HepG2 (cell line): ENCODE data around the gene ZBP1. TPM values are rescaled to one million over a fixed set of nuclear protein-coding genes. Genes with fewer than 3 reads are reported as not detected.
A peak's percentile ranks its signal among the peaks of the same experiment; 100 is the strongest.

Source experiments
- AGO2 ChIP-seq: fragments of 200-400 bp; formaldehyde crosslinking; optimal IDR thresholded peaks from 2 replicates; pipeline ENCODE3; 2017; ENCODE audit warnings: mild to moderate bottlenecking, low read depth, low read length, moderate library complexity
- ATF3 ChIP-seq: sonication (generic); formaldehyde crosslinking; IDR thresholded peaks from 2 replicates; pipeline ENCODE4 v1.4.0; 2020; ENCODE audit warnings: missing genetic modification reagents
- ETV5 ChIP-seq: IDR thresholded peaks from 2 replicates; pipeline ENCODE4 v1.6.1; 2018; ENCODE audit warnings: missing biosample characterization, missing genetic modification reagents, inconsistent platforms, borderline replicate concordance
- HNRNPH1 ChIP-seq: fragments of 200-400 bp; formaldehyde crosslinking; optimal IDR thresholded peaks from 2 replicates; pipeline ENCODE3; 2017; ENCODE audit warnings: mild to moderate bottlenecking, low read depth, low read length
- KAT2B ChIP-seq: fragments of 150-350 bp; IDR thresholded peaks from 2 replicates; pipeline ENCODE4 v1.6.1; 2014; ENCODE audit warnings: low read depth, low read length, borderline replicate concordance
- MAZ ChIP-seq, 2 experiments: sonication (generic) in 1 of 2; formaldehyde crosslinking in 1 of 2; IDR thresholded peaks; 2 replicates each; pipeline versions ENCODE4 v1.5.0 to v1.6.1; 2012 to 2020; ENCODE audit warnings: low read depth in 2 of 2, mild to moderate bottlenecking in 2 of 2, borderline replicate concordance in 1 of 2, improper control_type of control experiment in 1 of 2, low read length in 1 of 2, missing genetic modification reagents in 1 of 2, moderate library complexity in 1 of 2
- MXD1 ChIP-seq: sonication (generic); formaldehyde crosslinking; IDR thresholded peaks from 2 replicates; pipeline ENCODE4 v1.4.0; 2020; ENCODE audit warnings: mild to moderate bottlenecking, missing genetic modification reagents
- NCOR1 ChIP-seq: fragments of 200-600 bp; sonication (generic); IDR thresholded peaks from 2 replicates; pipeline ENCODE4 v1.7.0; 2017; ENCODE audit warnings: antibody characterized with exemption, low read length, borderline replicate concordance
- POLR2AphosphoS5 ChIP-seq: IDR thresholded peaks from 2 replicates; pipeline ENCODE4 v1.6.1; 2012; ENCODE audit warnings: low read depth, low read length
- RBAK ChIP-seq: sonication (generic); formaldehyde crosslinking; IDR thresholded peaks from 2 replicates; pipeline ENCODE4 v1.5.1; 2020; ENCODE audit warnings: mild to moderate bottlenecking, missing genetic modification reagents
- REST ChIP-seq, 2 experiments: IDR thresholded peaks; 2 replicates each; pipeline ENCODE4 v1.6.1; 2011 to 2012; ENCODE audit warnings: low read length in 2 of 2, borderline replicate concordance in 1 of 2, low read depth in 1 of 2, mild to moderate bottlenecking in 1 of 2, moderate library complexity in 1 of 2
- SMAD3 ChIP-seq: sonication (generic); formaldehyde crosslinking; IDR thresholded peaks from 2 replicates; pipeline ENCODE4 v1.4.0; 2020; ENCODE audit warnings: missing genetic modification reagents
- SRSF9 ChIP-seq: fragments of 200-400 bp; formaldehyde crosslinking; IDR thresholded peaks from 2 replicates; pipeline ENCODE4 v1.6.1; 2018; ENCODE audit warnings: borderline replicate concordance, mild to moderate bottlenecking, low read depth, low read length; ENCODE audit not compliant: insufficient read depth, poor library complexity, severe bottlenecking
- SYNCRIP ChIP-seq: fragments of 200-400 bp; formaldehyde crosslinking; IDR thresholded peaks from 2 replicates; pipeline ENCODE4 v1.6.1; 2018; ENCODE audit warnings: mild to moderate bottlenecking, low read depth, low read length; ENCODE audit not compliant: insufficient read depth
- TGIF2 ChIP-seq: IDR thresholded peaks from 2 replicates; pipeline ENCODE4 v1.6.1; 2016; ENCODE audit warnings: control low read depth, missing compliant biosample characterization
- ZFP36L1 ChIP-seq: sonication (generic); formaldehyde crosslinking; IDR thresholded peaks from 2 replicates; pipeline ENCODE4 v1.8.0; 2022; ENCODE audit warnings: mild to moderate bottlenecking, missing genetic modification reagents, moderate library complexity
- ZGPAT ChIP-seq: IDR thresholded peaks from 2 replicates; pipeline ENCODE4 v1.6.1; 2016; ENCODE audit warnings: mild to moderate bottlenecking
- ZNF430 ChIP-seq: sonication (generic); formaldehyde crosslinking; IDR thresholded peaks from 2 replicates; pipeline ENCODE4 v1.9.0; 2021; ENCODE audit warnings: mild to moderate bottlenecking, missing genetic modification reagents
- ZNF549 ChIP-seq: sonication (generic); formaldehyde crosslinking; IDR thresholded peaks from 2 replicates; pipeline ENCODE4 v1.5.0; 2020; ENCODE audit warnings: missing genetic modification reagents
- ZNF616 ChIP-seq: sonication (generic); formaldehyde crosslinking; IDR thresholded peaks from 2 replicates; pipeline ENCODE4 v1.5.0; 2020; ENCODE audit warnings: low read depth, mild to moderate bottlenecking, missing genetic modification reagents
- ZNF674 ChIP-seq: sonication (generic); formaldehyde crosslinking; IDR thresholded peaks from 2 replicates; pipeline ENCODE4 v1.5.0; 2020; ENCODE audit warnings: low read depth, mild to moderate bottlenecking, missing genetic modification reagents
- ZNF709 ChIP-seq: sonication (generic); formaldehyde crosslinking; IDR thresholded peaks from 2 replicates; pipeline ENCODE4 v1.5.0; 2020; ENCODE audit warnings: mild to moderate bottlenecking, missing genetic modification reagents
- polyA plus RNA-seq, 8 experiments: library from polyadenylated mRNA; depleted of rRNA in 3 of 8; stranded (reverse) in 7 of 8; unstranded in 1 of 8; fragments of >200 nt; fragmentation: Illumina TruSeq in 4 of 8; extraction: Trizol in 4 of 8; gene quantifications; 2 replicates each; pipeline versions ENCODE4 v1.2.1 to v1.2.3, GENCODE V29; 2011 to 2016; ENCODE audit warnings: low read depth in 4 of 8, missing spikeins in 1 of 8, mixed read lengths in 1 of 8; ENCODE audit not compliant: insufficient read depth in 1 of 8
- total RNA-seq, 5 experiments: library from RNA; depleted of rRNA; stranded (reverse); fragments of >200 nt; fragmentation: Illumina TruSeq; extraction: Trizol; gene quantifications; 2 replicates each; pipeline ENCODE4 v1.2.3, GENCODE V29; 2016; ENCODE audit warnings: low read depth in 1 of 5

Gene ZBP1
- total and polyA plus RNA-seq, 2 of the 13 experiments (the other 11 are each of a cell fraction or from before 2014, with no cell fraction given) = not detected

- TF ChIP-seq REST (IDR thresholded peaks at IDR 0.05; ENCODE audit: borderline replicate concordance in 1 of 2, low read depth in 1 of 2, low read length in 2 of 2) (0 out of 4 replicates have a peak, but pooled peaks of 1 of the 2 experiments have one; percentile 23), ATF3 (CRISPR knock-in tag) (no peak), ZFP36L1 (CRISPR knock-in tag) (no peak), ZNF709 (CRISPR knock-in tag) (peak; percentile 10; the same call in 1 of the 2 replicates), NCOR1 (no peak), HNRNPH1 (no peak), ETV5 (CRISPR knock-in tag) (no peak), MXD1 (no peak), AGO2 (no peak), SRSF9 (no peak), POLR2AphosphoS5 (peak; percentile 59; the same call in 1 of the 2 replicates), RBAK (CRISPR knock-in tag) (no peak), ZNF430 (CRISPR knock-in tag) (peak; percentile 14; the same call in 1 of the 2 replicates), SYNCRIP (no peak), SMAD3 (CRISPR knock-in tag) (no peak), TGIF2 (no peak), ZNF674 (CRISPR knock-in tag) (0 out of 2 replicates have a peak, but pooled peaks have one; percentile 30), KAT2B (no peak), MAZ (IDR thresholded peaks at IDR 0.05; ENCODE audit: borderline replicate concordance, low read depth, low read length) (peak; percentile 60; the same call in 1 of the 2 replicates), MAZ (CRISPR knock-in tag; IDR thresholded peaks at IDR 0.05; ENCODE audit: low read depth) (no peak; the same call in 1 of the 2 replicates), ZNF549 (CRISPR knock-in tag) (no peak), ZGPAT (CRISPR knock-in tag) (no peak), ZNF616 (CRISPR knock-in tag) (peak; percentile 46; the same call in 1 of the 2 replicates)
Measured at GRCh38 chr20:57567471-57568079, 52.7 kb downstream of the ZBP1 start (continued).
